ENCODE results near the gene MSLN. TPM values are rescaled to one million over a fixed set of nuclear protein-coding genes. Genes with fewer than 3 reads are reported as not detected.

Gene MSLN
- total and polyA plus RNA-seq, 4 donors, result 0.33 to 2.1 (median 1.0) TPM

DNA sequence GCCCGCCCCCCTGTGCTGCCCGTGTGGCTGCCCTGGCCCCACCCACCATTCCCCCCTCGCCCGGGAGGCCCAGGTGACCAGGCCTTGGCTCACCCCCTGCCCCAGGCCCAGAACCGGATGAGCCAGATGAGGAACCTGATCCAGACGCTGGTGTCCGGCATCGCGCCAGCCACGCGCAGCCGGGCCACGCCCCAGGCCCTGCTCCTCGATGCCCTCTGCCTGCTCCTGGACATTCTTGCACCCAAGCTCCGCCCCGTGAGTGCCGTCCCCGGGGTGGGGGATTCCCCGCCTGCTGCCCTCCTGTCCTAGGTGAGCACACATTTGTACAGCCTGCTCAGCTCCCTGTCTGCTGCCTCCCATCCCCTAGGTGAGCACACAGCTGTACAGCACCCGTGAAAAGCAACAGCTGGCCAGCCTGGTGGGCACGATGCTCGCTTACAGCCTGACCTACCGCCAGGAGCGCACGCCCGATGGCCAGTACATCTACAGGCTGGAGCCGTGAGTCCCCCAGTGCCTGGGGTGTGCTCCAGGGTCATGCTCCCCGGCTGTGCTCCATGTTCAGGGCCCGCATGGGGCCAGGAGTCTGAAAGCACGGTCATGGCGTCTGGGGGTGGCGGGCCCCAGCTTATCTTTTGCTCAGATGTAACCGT, 35.2 kb downstream of the MSLN start:
- no peak for DNase-seq
- intact Hi-C loops (cut with DNase I), result no loop called here
- H3K36me3 ChIP-seq (ENCODE audit: control insufficient read depth in 1 of 2, insufficient read depth in 2 of 2, low read length in 1 of 2), result no peaks in the 10 kb centered on the region
- no peak overlapping the region for H3K27ac ChIP-seq (ENCODE audit: low read depth in 1 of 2, low read length in 2 of 2)
- H3K27me3 ChIP-seq (ENCODE audit: control insufficient read depth in 1 of 2, insufficient read depth in 2 of 2, low read length in 1 of 2), result no peaks in the 10 kb centered on the region
- H3K9me3 ChIP-seq (ENCODE audit: control insufficient read depth, low read length), result no peaks in the 10 kb centered on the region
- H3K4me1 ChIP-seq (ENCODE audit: control insufficient read depth in 1 of 2, insufficient read depth in 2 of 2, low read length in 2 of 2), result no peaks in the 10 kb centered on the region
- WGBS, 2 donors, result 87 to 89% methylated on average over 26 to 32 of the region's 33 CpGs
- no peak for ATAC-seq (ENCODE audit: low FRiP score)
- no peak overlapping the region for H3K4me3 ChIP-seq (ENCODE audit: low read length in 2 of 2)

DNA sequence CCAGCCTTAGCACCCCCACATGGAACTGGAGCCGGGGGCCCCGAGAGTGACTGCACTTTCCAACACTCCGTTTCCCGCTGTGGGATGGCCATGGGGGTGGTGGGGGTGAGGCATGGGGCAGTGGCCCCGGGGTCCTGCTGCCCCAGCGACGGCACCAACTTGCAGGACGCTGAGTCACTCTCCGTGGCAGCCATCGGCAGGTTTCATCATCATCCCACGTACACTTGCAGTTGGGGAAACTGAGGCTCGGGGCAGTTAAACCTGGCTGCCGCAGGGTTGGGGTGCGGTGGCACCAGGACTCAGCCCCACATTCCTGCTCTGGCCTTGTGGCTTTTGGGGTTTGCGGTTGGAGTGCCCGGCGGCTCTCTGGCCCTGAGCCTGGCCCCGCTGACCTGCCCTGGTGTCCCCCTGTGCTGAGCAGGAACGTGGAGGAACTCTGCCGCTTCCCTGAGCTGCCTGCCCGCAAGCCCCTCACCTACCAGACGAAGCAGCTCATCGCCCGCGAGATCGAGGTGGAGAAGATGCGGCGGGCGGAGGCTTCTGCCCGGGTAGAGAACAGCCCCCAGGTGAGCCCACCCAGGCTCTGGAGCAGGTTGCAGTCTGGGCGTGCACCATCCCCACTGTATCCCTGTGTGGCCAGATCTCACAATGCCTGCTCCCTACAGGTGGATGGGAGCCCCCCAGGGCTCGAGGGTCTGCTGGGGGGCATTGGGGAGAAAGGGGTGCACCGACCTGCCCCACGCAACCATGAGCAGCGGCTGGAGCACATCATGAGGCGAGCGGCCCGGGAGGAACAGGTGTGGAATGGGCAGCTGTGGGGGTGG, 36.0 kb downstream of the MSLN start:
- ATAC-seq (ENCODE audit: low FRiP score) (no peak), DNase-seq (no peak)
- intact Hi-C loops (cut with DNase I), result no loop called here
- Histone ChIP-seq H3K4me3 (ENCODE audit: low read length in 2 of 2) (no peak overlapping the region), H3K36me3 (ENCODE audit: control insufficient read depth in 1 of 2, insufficient read depth in 2 of 2, low read length in 1 of 2) (no peaks in the 10 kb centered on the region), H3K4me1 (ENCODE audit: control insufficient read depth in 1 of 2, insufficient read depth in 2 of 2, low read length in 2 of 2) (no peaks in the 10 kb centered on the region), H3K9me3 (ENCODE audit: control insufficient read depth, low read length) (no peaks in the 10 kb centered on the region), H3K27me3 (ENCODE audit: control insufficient read depth in 1 of 2, insufficient read depth in 2 of 2, low read length in 1 of 2) (no peaks in the 10 kb centered on the region), H3K27ac (ENCODE audit: low read depth in 1 of 2, low read length in 2 of 2) (no peak overlapping the region)
- WGBS, 2 donors, result 95% methylated on average over 35 to 38 of the region's 38 CpGs

GRCh38 chr16:797120-797420, 36.5 kb downstream of the MSLN start:
- Histone ChIP-seq H3K4me3 (ENCODE audit: low read length in 2 of 2) (no peak overlapping the region), H3K27me3 (ENCODE audit: control insufficient read depth in 1 of 2, insufficient read depth in 2 of 2, low read length in 1 of 2) (no peaks in the 10 kb centered on the region), H3K36me3 (ENCODE audit: control insufficient read depth in 1 of 2, insufficient read depth in 2 of 2, low read length in 1 of 2) (no peaks in the 10 kb centered on the region), H3K9me3 (ENCODE audit: control insufficient read depth, low read length) (no peaks in the 10 kb centered on the region), H3K4me1 (ENCODE audit: control insufficient read depth in 1 of 2, insufficient read depth in 2 of 2, low read length in 2 of 2) (no peaks in the 10 kb centered on the region), H3K27ac (ENCODE audit: low read depth in 1 of 2, low read length in 2 of 2) (no peak overlapping the region)
- DNase-seq (no peak), ATAC-seq (ENCODE audit: low FRiP score) (no peak)
- WGBS, 2 donors, result 98 to 100% methylated on average over 1 to 2 of the region's 2 CpGs
- intact Hi-C loops (cut with DNase I), result no loop called here

- no peak for DNase-seq
- H3K27ac ChIP-seq (ENCODE audit: low read depth in 1 of 2, low read length in 2 of 2), result no peak overlapping the region
- H3K9me3 ChIP-seq (ENCODE audit: control insufficient read depth, low read length), result no peaks in the 10 kb centered on the region
- H3K27me3 ChIP-seq (ENCODE audit: control insufficient read depth in 1 of 2, insufficient read depth in 2 of 2, low read length in 1 of 2), result no peaks in the 10 kb centered on the region
- no peak for ATAC-seq (ENCODE audit: low FRiP score)
- H3K36me3 ChIP-seq (ENCODE audit: control insufficient read depth in 1 of 2, insufficient read depth in 2 of 2, low read length in 1 of 2), result no peaks in the 10 kb centered on the region
- intact Hi-C loops (cut with DNase I), result no loop called here
- WGBS, 2 donors, result 93 to 96% methylated on average over 22 of the region's 22 CpGs
- no peaks in the 10 kb centered on the region for H3K4me1 ChIP-seq (ENCODE audit: control insufficient read depth in 1 of 2, insufficient read depth in 2 of 2, low read length in 2 of 2)
- H3K4me3 ChIP-seq (ENCODE audit: low read length in 2 of 2), result no peak overlapping the region
Observed at GRCh38 chr16:797686-798085, 37.2 kb downstream of the MSLN start.

- intact Hi-C loops (cut with DNase I), result no loop called here
- H3K4me1 ChIP-seq (ENCODE audit: control insufficient read depth in 1 of 2, insufficient read depth in 2 of 2, low read length in 2 of 2), result no peaks in the 10 kb centered on the region
- WGBS, 2 donors, result 89 to 91% methylated on average over 19 of the region's 19 CpGs
- ATAC-seq (ENCODE audit: low FRiP score), result no peak
- no peaks in the 10 kb centered on the region for H3K27me3 ChIP-seq (ENCODE audit: control insufficient read depth in 1 of 2, insufficient read depth in 2 of 2, low read length in 1 of 2)
- no peaks in the 10 kb centered on the region for H3K9me3 ChIP-seq (ENCODE audit: control insufficient read depth, low read length)
- no peak for DNase-seq
- no peaks in the 10 kb centered on the region for H3K36me3 ChIP-seq (ENCODE audit: control insufficient read depth in 1 of 2, insufficient read depth in 2 of 2, low read length in 1 of 2)
- H3K27ac ChIP-seq (ENCODE audit: low read depth in 1 of 2, low read length in 2 of 2), result no peak overlapping the region
- H3K4me3 ChIP-seq (ENCODE audit: low read length in 2 of 2), result no peak overlapping the region
Observed at GRCh38 chr16:798666-799065, 38.1 kb downstream of the MSLN start.

GRCh38 chr16:799111-799947, 38.8 kb downstream of the MSLN start:
- no peak for ATAC-seq (ENCODE audit: low FRiP score)
- no peaks in the 10 kb centered on the region for H3K9me3 ChIP-seq (ENCODE audit: control insufficient read depth, low read length)
- no peak for DNase-seq
- H3K27ac ChIP-seq (ENCODE audit: low read depth in 1 of 2, low read length in 2 of 2), result no peak overlapping the region
- H3K27me3 ChIP-seq (ENCODE audit: control insufficient read depth in 1 of 2, insufficient read depth in 2 of 2, low read length in 1 of 2), result no peaks in the 10 kb centered on the region
- no peak overlapping the region for H3K4me3 ChIP-seq (ENCODE audit: low read length in 2 of 2)
- intact Hi-C loops (cut with DNase I), result no loop called here
- 63 to 67% methylated on average over 22 of the region's 22 CpGs for WGBS, 2 donors
- no peaks in the 10 kb centered on the region for H3K4me1 ChIP-seq (ENCODE audit: control insufficient read depth in 1 of 2, insufficient read depth in 2 of 2, low read length in 2 of 2)
- H3K36me3 ChIP-seq (ENCODE audit: control insufficient read depth in 1 of 2, insufficient read depth in 2 of 2, low read length in 1 of 2), result no peaks in the 10 kb centered on the region

DNA sequence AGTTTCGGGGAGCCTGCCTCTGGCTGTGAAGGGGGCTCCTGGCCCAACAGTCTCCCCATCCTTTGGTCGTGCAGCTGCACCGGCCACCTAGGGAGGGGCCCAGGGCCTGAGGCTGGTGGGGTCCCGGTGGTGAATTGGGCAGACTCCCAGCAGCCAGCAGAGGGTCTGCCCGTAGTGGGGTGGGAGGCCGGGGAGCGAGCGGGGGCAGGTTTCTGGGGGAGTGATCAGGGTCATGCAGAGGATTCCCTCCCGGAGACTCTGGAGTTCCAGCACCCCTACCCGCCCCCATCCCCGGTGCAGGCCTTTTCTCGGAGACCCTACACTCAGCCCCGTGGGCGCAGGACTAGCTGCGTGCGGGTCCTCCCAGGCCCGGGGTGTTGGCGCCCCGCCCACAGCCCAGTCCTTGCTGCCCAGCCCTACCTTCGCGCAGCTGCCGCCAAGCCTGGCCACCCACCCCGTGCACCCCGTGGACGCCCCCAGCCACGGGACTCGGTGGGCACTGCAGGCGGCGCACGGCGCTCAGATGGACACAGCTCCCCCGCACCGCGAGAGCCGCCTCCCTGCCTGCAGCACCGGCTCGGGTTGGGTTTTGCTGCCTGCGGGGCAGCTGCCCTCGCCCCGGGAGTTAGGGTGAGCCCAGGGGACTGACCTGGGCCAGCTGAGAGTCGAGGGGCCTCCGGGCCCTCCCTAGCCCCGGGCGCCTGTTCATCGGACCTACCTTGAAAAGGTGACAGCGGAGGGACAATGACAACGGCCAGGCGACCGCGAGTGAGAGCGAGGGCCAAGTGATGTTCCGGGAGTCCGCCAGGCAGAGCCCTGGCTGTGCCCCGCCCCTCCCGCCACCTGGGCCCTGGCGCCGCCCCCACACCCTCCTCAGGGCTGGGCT, 39.7 kb downstream of the MSLN start, which contains the start of gene GNG13:
GNG13 (minus strand) TSS at position 787 of the 886 bp plus-strand sequence. CDS start 1,657 bp downstream, outside the sequence.
- no peak within 1 kb of the TSS for H3K27ac ChIP-seq (ENCODE audit: low read depth in 1 of 2, low read length in 2 of 2)
- no peak within 1 kb of the TSS for H3K4me3 ChIP-seq (ENCODE audit: low read length in 2 of 2)
- ATAC-seq (ENCODE audit: low FRiP score), result no peak
- no peaks in the 10 kb centered on the region for H3K4me1 ChIP-seq (ENCODE audit: control insufficient read depth in 1 of 2, insufficient read depth in 2 of 2, low read length in 2 of 2)
- intact Hi-C loops (cut with DNase I), result no loop called here
- H3K36me3 ChIP-seq (ENCODE audit: control insufficient read depth in 1 of 2, insufficient read depth in 2 of 2, low read length in 1 of 2), result no peaks in the 10 kb centered on the region
- no peak for DNase-seq
- no peaks in the 10 kb centered on the region for H3K9me3 ChIP-seq (ENCODE audit: control insufficient read depth, low read length)
- no peaks in the 10 kb centered on the region for H3K27me3 ChIP-seq (ENCODE audit: control insufficient read depth in 1 of 2, insufficient read depth in 2 of 2, low read length in 1 of 2)
- WGBS, 2 donors, result 4 to 6% methylated on average over 51 to 57 of the region's 57 CpGs

DNA sequence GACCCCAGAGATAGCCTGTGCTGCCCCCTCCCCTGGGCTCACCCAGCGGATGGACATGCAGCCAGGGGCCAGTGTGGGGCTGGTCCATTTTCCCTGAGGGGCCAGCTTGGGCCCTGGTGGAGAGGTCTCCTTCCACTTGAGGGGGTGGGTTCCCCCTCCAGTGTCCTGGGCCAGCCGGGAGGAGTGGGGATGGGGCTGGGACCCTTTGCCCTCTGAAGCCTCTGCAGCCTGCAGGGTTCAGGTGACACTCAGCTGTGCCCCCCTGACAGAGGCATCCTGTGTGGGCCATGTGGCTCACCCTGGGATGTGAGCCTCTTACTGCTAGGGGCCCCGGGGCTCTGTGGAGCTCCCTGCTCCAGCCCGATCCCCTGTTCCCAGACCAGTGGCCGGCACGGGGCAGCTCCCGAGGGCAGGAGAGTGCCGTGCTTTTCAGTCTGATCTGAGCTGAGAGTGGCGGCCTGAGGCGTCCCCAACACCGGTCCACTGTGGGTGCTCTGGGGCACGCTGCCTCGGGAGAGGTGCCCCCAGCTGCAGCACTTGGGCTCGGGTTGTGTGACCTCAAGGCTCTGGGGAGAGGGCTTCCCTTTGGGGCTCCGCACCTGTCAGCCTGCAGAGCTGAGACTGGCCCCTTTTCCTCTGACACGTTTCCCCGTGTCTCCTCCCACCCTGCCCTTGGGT, 40.4 kb downstream of the MSLN start:
- Histone ChIP-seq H3K4me1 (ENCODE audit: control insufficient read depth in 1 of 2, insufficient read depth in 2 of 2, low read length in 2 of 2) (no peaks in the 10 kb centered on the region), H3K4me3 (ENCODE audit: low read length in 2 of 2) (no peak overlapping the region), H3K36me3 (ENCODE audit: control insufficient read depth in 1 of 2, insufficient read depth in 2 of 2, low read length in 1 of 2) (no peaks in the 10 kb centered on the region), H3K27me3 (ENCODE audit: control insufficient read depth in 1 of 2, insufficient read depth in 2 of 2, low read length in 1 of 2) (no peaks in the 10 kb centered on the region), H3K27ac (ENCODE audit: low read depth in 1 of 2, low read length in 2 of 2) (no peak overlapping the region), H3K9me3 (ENCODE audit: control insufficient read depth, low read length) (no peaks in the 10 kb centered on the region)
- DNase-seq (no peak), ATAC-seq (ENCODE audit: low FRiP score) (no peak)
- 13 to 15% methylated on average over 16 to 17 of the region's 17 CpGs for WGBS, 2 donors
- intact Hi-C loops (cut with DNase I), result no loop called here
